Keratinocyte (primary cell): ENCODE measurements around the gene PDIA2.

ENCODE experiments used
- EZH2 ChIP-seq: IDR thresholded peaks from one replicate; pipeline ENCODE4 v1.6.1; 2012; ENCODE audit warnings: inconsistent platforms, mild to moderate bottlenecking, low read length, moderate library complexity
- TF ChIP-seq, protein P1 (sequence below), 3 experiments: IDR thresholded peaks in 1 of 3; conservative IDR thresholded peaks in 1 of 3; optimal IDR thresholded peaks in 1 of 3; 2 replicates in 2 of 3; 3 replicates in 1 of 3; pipeline versions ENCODE3 to v1.5.1; 2011; ENCODE audit warnings: low read length in 3 of 3, mild to moderate bottlenecking in 3 of 3, moderate library complexity in 2 of 3, control low read depth in 1 of 3, inconsistent platforms in 1 of 3; ENCODE audit not compliant: insufficient read depth in 2 of 3; ENCODE audit errors: extremely low read depth in 1 of 3

- TF ChIP-seq EZH2: no peak
- TF ChIP-seq, protein P1, sequence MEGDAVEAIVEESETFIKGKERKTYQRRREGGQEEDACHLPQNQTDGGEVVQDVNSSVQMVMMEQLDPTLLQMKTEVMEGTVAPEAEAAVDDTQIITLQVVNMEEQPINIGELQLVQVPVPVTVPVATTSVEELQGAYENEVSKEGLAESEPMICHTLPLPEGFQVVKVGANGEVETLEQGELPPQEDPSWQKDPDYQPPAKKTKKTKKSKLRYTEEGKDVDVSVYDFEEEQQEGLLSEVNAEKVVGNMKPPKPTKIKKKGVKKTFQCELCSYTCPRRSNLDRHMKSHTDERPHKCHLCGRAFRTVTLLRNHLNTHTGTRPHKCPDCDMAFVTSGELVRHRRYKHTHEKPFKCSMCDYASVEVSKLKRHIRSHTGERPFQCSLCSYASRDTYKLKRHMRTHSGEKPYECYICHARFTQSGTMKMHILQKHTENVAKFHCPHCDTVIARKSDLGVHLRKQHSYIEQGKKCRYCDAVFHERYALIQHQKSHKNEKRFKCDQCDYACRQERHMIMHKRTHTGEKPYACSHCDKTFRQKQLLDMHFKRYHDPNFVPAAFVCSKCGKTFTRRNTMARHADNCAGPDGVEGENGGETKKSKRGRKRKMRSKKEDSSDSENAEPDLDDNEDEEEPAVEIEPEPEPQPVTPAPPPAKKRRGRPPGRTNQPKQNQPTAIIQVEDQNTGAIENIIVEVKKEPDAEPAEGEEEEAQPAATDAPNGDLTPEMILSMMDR (optimal IDR thresholded peaks at IDR 0.05 in 1 of 3, IDR thresholded peaks at IDR 0.05 in 1 of 3, conservative IDR thresholded peaks at IDR 0.05 in 1 of 3; ENCODE audit: extremely low read depth in 1 of 3, insufficient read depth in 2 of 3, low read length in 3 of 3): no peak
Measured at GRCh38 chr16:272633-273546, 10.1 kb upstream of the PDIA2 start.
